ENCODE data around the gene KRT34.
A peak's percentile ranks its signal among the peaks of the same experiment; 100 is the strongest.
"Not testable (repeated sequence)": the region's sequence is repeated elsewhere in the genome, so short reads cannot be mapped to it uniquely, and the experiment has no call there.

KRT34 gene

GRCh38 chr17:41381943-41382342, at the start of gene KRT34:
Gene KRT34, minus strand, starts transcription at chr17:41382306. Its CDS starts 60 bp downstream, at chr17:41382246.
- DNase-seq = not testable (repeated sequence)

GRCh38 chr17:41430376-41430775, 48.3 kb upstream of the KRT34 start:
- DNase-seq = not testable (repeated sequence)

- DNase-seq = no peak
Measured at GRCh38 chr17:41429667-41430066, 47.6 kb upstream of the KRT34 start.

- no peak for DNase-seq
Measured at GRCh38 chr17:41428591-41429291, 46.6 kb upstream of the KRT34 start.

- no peak for DNase-seq
Measured at GRCh38 chr17:41424111-41424635, 42.1 kb upstream of the KRT34 start, which contains the start of gene KRT37. Gene KRT37, minus strand, starts transcription at chr17:41424585. Its CDS starts 62 bp downstream, at chr17:41424523.

- not testable (repeated sequence) for DNase-seq
Measured at GRCh38 chr17:41422586-41422985, 40.5 kb upstream of the KRT34 start.

GRCh38 chr17:41421617-41422016, 39.5 kb upstream of the KRT34 start:
- DNase-seq = no peak

GRCh38 chr17:41421116-41421515, 39.0 kb upstream of the KRT34 start:
- DNase-seq = no peak

GRCh38 chr17:41420134-41420533, 38.0 kb upstream of the KRT34 start:
- no peak for DNase-seq

- DNase-seq = no peak
Measured at GRCh38 chr17:41419716-41420115, 37.6 kb upstream of the KRT34 start.

- DNase-seq = no peak
Measured at GRCh38 chr17:41418116-41418860, 36.2 kb upstream of the KRT34 start.

GRCh38 chr17:41417576-41418015, 35.5 kb upstream of the KRT34 start:
- peak; percentile 20 for DNase-seq

- DNase-seq = no peak
Measured at GRCh38 chr17:41417127-41417526, 35.0 kb upstream of the KRT34 start.

GRCh38 chr17:41416479-41416878, 34.4 kb upstream of the KRT34 start:
- DNase-seq = no peak

- no peak for DNase-seq
Measured at GRCh38 chr17:41415833-41416335, 33.8 kb upstream of the KRT34 start.

GRCh38 chr17:41415411-41415810, 33.3 kb upstream of the KRT34 start:
- no peak for DNase-seq

- DNase-seq = no peak
Measured at GRCh38 chr17:41413982-41414381, 31.9 kb upstream of the KRT34 start.

GRCh38 chr17:41413353-41413957, 31.3 kb upstream of the KRT34 start:
- DNase-seq = no peak

GRCh38 chr17:41411072-41411840, 29.1 kb upstream of the KRT34 start:
- no peak for DNase-seq

GRCh38 chr17:41407226-41407625, 25.1 kb upstream of the KRT34 start:
- no peak for DNase-seq

- no peak for DNase-seq
Measured at GRCh38 chr17:41406205-41406604, 24.1 kb upstream of the KRT34 start.

GRCh38 chr17:41404024-41404671, 22.0 kb upstream of the KRT34 start:
- DNase-seq = peak; percentile 74

Measured in stimulated activated CD4-positive, alpha-beta T cell treated with anti-CD3 and anti-CD28 coated beads, Interleukin-15, amount 100 ng/mL, for 24 hours (primary cell).